ENCODE data around the gene CTNNBL1. TPM values are rescaled to one million over a fixed set of nuclear protein-coding genes. Genes with fewer than 3 reads are reported as not detected.

The CTNNBL1 gene
- total RNA-seq, 1 experiment from 2014 or later: 203 TPM

- Histone ChIP-seq H3K27me3 (replicated peaks; ENCODE audit: control insufficient read depth, insufficient read depth, low read length) (no peaks in the 10 kb centered on the region), H3K36me3 (ENCODE audit: control insufficient read depth, insufficient read depth, low read length) (no peaks in the 10 kb centered on the region), H3K9me3 (no peaks in the 10 kb centered on the region), H3K4me3 (ENCODE audit: low read depth, low read length) (no peak overlapping the region), H3K4me1 (peaks cover 22% of the 10 kb centered on the region)
- Mint-ChIP-seq H3K27ac (ENCODE audit: unreplicated experiment) (no peak overlapping the region), H3K27me3 (ENCODE audit: insufficient read depth, unreplicated experiment) (no peaks in the 10 kb centered on the region), H3K4me1 (ENCODE audit: low read depth, unreplicated experiment) (peaks cover 15% of the 10 kb centered on the region), H3K36me3 (ENCODE audit: insufficient read depth, unreplicated experiment) (peaks cover 12% of the 10 kb centered on the region), H3K9me3 (ENCODE audit: unreplicated experiment) (no peaks in the 10 kb centered on the region), H3K4me3 (ENCODE audit: unreplicated experiment) (no peak overlapping the region)
- no peak for DNase-seq
- CTCF ChIA-PET: no interaction called here
- TF ChIP-seq CTCF (IDR thresholded peaks at IDR 0.05; ENCODE audit: insufficient read depth in 1 of 2, low read depth in 1 of 2, low read length in 1 of 2, severe bottlenecking in 1 of 2, unreplicated experiment in 1 of 2): no peak
- POLR2A ChIA-PET: no interaction called here
- intact Hi-C loops (cut with micrococcal nuclease; ENCODE audit: unreplicated experiment): no loop called here
- no TSS peak for BruUV-seq (replicated peaks)
Observed at GRCh38 chr20:37827605-37828004, 133.8 kb downstream of the CTNNBL1 start.

- no peaks in the 10 kb centered on the region for H3K9me3 ChIP-seq
- H3K27me3 ChIP-seq (replicated peaks; ENCODE audit: control insufficient read depth, insufficient read depth, low read length): no peaks in the 10 kb centered on the region
- H3K4me3 ChIP-seq (ENCODE audit: low read depth, low read length): no peak overlapping the region
- intact Hi-C loops (cut with micrococcal nuclease; ENCODE audit: unreplicated experiment): no loop called here
- no peaks in the 10 kb centered on the region for H3K36me3 ChIP-seq (ENCODE audit: control insufficient read depth, insufficient read depth, low read length)
- H3K27ac Mint-ChIP-seq (ENCODE audit: unreplicated experiment): no peak overlapping the region
- peaks cover 6% of the 10 kb centered on the region for H3K36me3 Mint-ChIP-seq (ENCODE audit: insufficient read depth, unreplicated experiment)
- H3K4me1 Mint-ChIP-seq (ENCODE audit: low read depth, unreplicated experiment): peaks cover 4% of the 10 kb centered on the region
- H3K9me3 Mint-ChIP-seq (ENCODE audit: unreplicated experiment): no peaks in the 10 kb centered on the region
- peaks cover 12% of the 10 kb centered on the region for H3K4me1 ChIP-seq
- no peak for TF ChIP-seq CTCF (IDR thresholded peaks at IDR 0.05; ENCODE audit: insufficient read depth in 1 of 2, low read depth in 1 of 2, low read length in 1 of 2, severe bottlenecking in 1 of 2, unreplicated experiment in 1 of 2)
- ChIA-PET CTCF (no interaction called here), POLR2A (interaction anchor here (0.7 kb wide), 1 partner anchor 1522 kb away, joined by 6 read pairs; no protein-coding TSS in a partner anchor)
- H3K4me3 Mint-ChIP-seq (ENCODE audit: unreplicated experiment): no peak overlapping the region
- H3K27me3 Mint-ChIP-seq (ENCODE audit: insufficient read depth, unreplicated experiment): no peaks in the 10 kb centered on the region
- DNase-seq: no peak
- no TSS peak for BruUV-seq (replicated peaks)
Observed at GRCh38 chr20:37828684-37829083, 134.9 kb downstream of the CTNNBL1 start.

- no peaks in the 10 kb centered on the region for H3K9me3 ChIP-seq
- Mint-ChIP-seq H3K4me3 (ENCODE audit: unreplicated experiment) (no peak overlapping the region), H3K27me3 (ENCODE audit: insufficient read depth, unreplicated experiment) (no peaks in the 10 kb centered on the region), H3K27ac (ENCODE audit: unreplicated experiment) (no peak overlapping the region), H3K4me1 (ENCODE audit: low read depth, unreplicated experiment) (no peaks in the 10 kb centered on the region), H3K9me3 (ENCODE audit: unreplicated experiment) (no peaks in the 10 kb centered on the region), H3K36me3 (ENCODE audit: insufficient read depth, unreplicated experiment) (peaks cover 6% of the 10 kb centered on the region)
- ChIA-PET CTCF (no interaction called here), POLR2A (interaction anchor here (0.7 kb wide), 1 partner anchor 1522 kb away, joined by 6 read pairs; no protein-coding TSS in a partner anchor)
- no peaks in the 10 kb centered on the region for H3K27me3 ChIP-seq (replicated peaks; ENCODE audit: control insufficient read depth, insufficient read depth, low read length)
- no peak for DNase-seq
- BruUV-seq (replicated peaks): no TSS peak
- H3K4me1 ChIP-seq: peaks cover 8% of the 10 kb centered on the region
- intact Hi-C loops (cut with micrococcal nuclease; ENCODE audit: unreplicated experiment): no loop called here
- no peak for TF ChIP-seq CTCF (IDR thresholded peaks at IDR 0.05; ENCODE audit: insufficient read depth in 1 of 2, low read depth in 1 of 2, low read length in 1 of 2, severe bottlenecking in 1 of 2, unreplicated experiment in 1 of 2)
- H3K36me3 ChIP-seq (ENCODE audit: control insufficient read depth, insufficient read depth, low read length): no peaks in the 10 kb centered on the region
- H3K4me3 ChIP-seq (ENCODE audit: low read depth, low read length): no peak overlapping the region
Observed at GRCh38 chr20:37829128-37829527, 135.3 kb downstream of the CTNNBL1 start.
